Keratinocyte (primary cell): Measurements from ENCODE around the gene RNF183. TPM values are rescaled to one million over a fixed set of nuclear protein-coding genes. Genes with fewer than 3 reads are reported as not detected.

Experiments used
- DNase-seq: peaks from one replicate; pipeline ENCODE4 v3.0.0-alpha.2; 2011; ENCODE audit warnings: low read depth, missing footprints, low spot score
- FAIRE-seq: peaks from 2 replicates; lab custom pipeline; 2011; peaks lifted over from hg19 to GRCh38; lab: Jason Lieb, UNC
- H2AFZ ChIP-seq: 2 replicates; pipeline ENCODE4 v1.6.0; 2012; ENCODE audit warnings: low read length, control low read depth, inconsistent platforms; ENCODE audit not compliant: control insufficient read depth
- H3K27ac ChIP-seq: 2 replicates; pipeline ENCODE4 v1.5.1; 2011; ENCODE audit warnings: low read length; ENCODE audit not compliant: control insufficient read depth, insufficient read depth
- H3K27me3 ChIP-seq: 3 replicates; pipeline ENCODE4 v1.6.0; 2011; ENCODE audit warnings: low read length; ENCODE audit not compliant: control insufficient read depth, insufficient read depth; ENCODE audit errors: extremely low read depth
- H3K36me3 ChIP-seq, 2 experiments: 2 replicates in 1 of 2; 3 replicates in 1 of 2; pipeline ENCODE4 v1.5.1; 2011; ENCODE audit warnings: low read length in 2 of 2, mild to moderate bottlenecking in 1 of 2; ENCODE audit not compliant: control insufficient read depth in 2 of 2, insufficient read depth in 2 of 2; ENCODE audit errors: extremely low read depth in 1 of 2
- H3K4me1 ChIP-seq: 3 replicates; pipeline ENCODE4 v1.5.1; 2011; ENCODE audit warnings: low read length; ENCODE audit not compliant: control insufficient read depth, insufficient read depth; ENCODE audit errors: extremely low read depth
- H3K4me2 ChIP-seq: 3 replicates; pipeline ENCODE4 v1.6.0; 2011; ENCODE audit warnings: low read depth, low read length; ENCODE audit not compliant: control insufficient read depth, insufficient read depth; ENCODE audit errors: extremely low read depth
- H3K4me3 ChIP-seq, 3 experiments: fragments of 200-600 bp in 1 of 3; sonication (generic) in 1 of 3; 2 replicates in 2 of 3; 3 replicates in 1 of 3; pipeline ENCODE4 v1.5.1; 2011 to 2016; ENCODE audit warnings: low read length in 3 of 3, mild to moderate bottlenecking in 3 of 3, control low read depth in 2 of 3, inconsistent platforms in 1 of 3, low read depth in 1 of 3, mixed read lengths in 1 of 3, mixed run types in 1 of 3, moderate library complexity in 1 of 3; ENCODE audit not compliant: control insufficient read depth in 2 of 3, insufficient read depth in 2 of 3; ENCODE audit errors: extremely low read depth in 1 of 3
- H3K79me2 ChIP-seq: 2 replicates; pipeline ENCODE4 v1.6.0; 2012; ENCODE audit warnings: low read length; ENCODE audit not compliant: control insufficient read depth, insufficient read depth
- H3K9ac ChIP-seq: 3 replicates; pipeline ENCODE4 v1.6.0; 2011; ENCODE audit warnings: low read length; ENCODE audit not compliant: control insufficient read depth, insufficient read depth; ENCODE audit errors: extremely low read depth
- H3K9me1 ChIP-seq: 3 replicates; pipeline ENCODE4 v1.6.0; 2011; ENCODE audit warnings: low read length; ENCODE audit not compliant: control insufficient read depth, insufficient read depth; ENCODE audit errors: extremely low read depth
- H3K9me3 ChIP-seq: 2 replicates; pipeline ENCODE4 v1.5.1; 2012; ENCODE audit warnings: low read depth, low read length; ENCODE audit not compliant: control insufficient read depth
- H4K20me1 ChIP-seq: 3 replicates; pipeline ENCODE4 v1.6.0; 2011; ENCODE audit warnings: low read length; ENCODE audit not compliant: control insufficient read depth, insufficient read depth; ENCODE audit errors: extremely low read depth
- EZH2 ChIP-seq: IDR thresholded peaks from one replicate; pipeline ENCODE4 v1.6.1; 2012; ENCODE audit warnings: inconsistent platforms, mild to moderate bottlenecking, low read length, moderate library complexity
- dilution Hi-C: fragments of 300-500 bp; cut with MboI; formaldehyde crosslinking; loops from one replicate; pipeline ENCODE4 v1.7.0; 2020; ENCODE audit warnings: low sequenced_read_pairs; ENCODE audit not compliant: extremely low pct_ligation_motif_present
- polyA plus RNA-seq, 5 experiments: library from polyadenylated mRNA; depleted of rRNA in 3 of 5; stranded (reverse) in 3 of 5; stranded (forward) in 1 of 5; unstranded in 1 of 5; fragments of >200 nt; gene quantifications; 1 replicate in 1 of 5; 2 replicates in 3 of 5; 3 replicates in 1 of 5; pipeline versions ENCODE4 v1.2.1 to v1.2.3, GENCODE V29; 2011 to 2012; ENCODE audit warnings: missing spikeins in 2 of 5, low read depth in 1 of 5, low replicate concordance in 1 of 5
- TF ChIP-seq, protein P1 (sequence below), 3 experiments: IDR thresholded peaks in 1 of 3; conservative IDR thresholded peaks in 1 of 3; optimal IDR thresholded peaks in 1 of 3; 2 replicates in 2 of 3; 3 replicates in 1 of 3; pipeline versions ENCODE3 to v1.5.1; 2011; ENCODE audit warnings: low read length in 3 of 3, mild to moderate bottlenecking in 3 of 3, moderate library complexity in 2 of 3, control low read depth in 1 of 3, inconsistent platforms in 1 of 3; ENCODE audit not compliant: insufficient read depth in 2 of 3; ENCODE audit errors: extremely low read depth in 1 of 3

The RNF183 gene
- polyA plus RNA-seq, 1 donor (not counting 4 experiments of a cell fraction or from before 2014, with no cell fraction given), result not detected

DNA sequence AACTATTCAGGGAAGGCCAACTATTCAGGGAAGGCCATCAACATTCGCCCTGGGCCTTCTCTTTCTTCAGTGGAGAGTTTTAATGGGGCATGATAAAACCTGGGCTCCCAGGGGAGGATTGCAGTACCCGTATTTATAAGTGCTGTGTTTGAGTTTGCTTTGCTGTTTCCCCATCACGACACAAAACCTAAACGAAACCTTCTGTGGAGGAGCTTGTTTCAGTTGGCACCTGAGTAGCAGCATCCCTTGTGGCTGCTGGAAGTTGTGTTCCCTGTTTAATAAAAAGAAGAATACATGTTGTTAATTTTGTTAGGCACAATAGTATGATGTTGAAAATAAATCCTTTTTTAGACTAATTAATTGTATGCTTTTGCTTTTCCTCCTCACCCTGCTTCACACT is 28.6 kb upstream of the RNF183 start:
- Histone ChIP-seq H4K20me1 (no peaks in the 10 kb centered on the region), H2AFZ (no peak overlapping the region), H3K27me3 (no peaks in the 10 kb centered on the region), H3K9me3 (no peaks in the 10 kb centered on the region), H3K4me2 (no peak overlapping the region), H3K36me3 (no peaks in the 10 kb centered on the region), H3K79me2 (no peaks in the 10 kb centered on the region), H3K4me1 (no peaks in the 10 kb centered on the region), H3K4me3 (no peak overlapping the region), H3K9me1 (no peaks in the 10 kb centered on the region), H3K9ac (no peak overlapping the region), H3K27ac (no peak overlapping the region)
- dilution Hi-C loops, result no loop called here
- TF ChIP-seq, protein P1, sequence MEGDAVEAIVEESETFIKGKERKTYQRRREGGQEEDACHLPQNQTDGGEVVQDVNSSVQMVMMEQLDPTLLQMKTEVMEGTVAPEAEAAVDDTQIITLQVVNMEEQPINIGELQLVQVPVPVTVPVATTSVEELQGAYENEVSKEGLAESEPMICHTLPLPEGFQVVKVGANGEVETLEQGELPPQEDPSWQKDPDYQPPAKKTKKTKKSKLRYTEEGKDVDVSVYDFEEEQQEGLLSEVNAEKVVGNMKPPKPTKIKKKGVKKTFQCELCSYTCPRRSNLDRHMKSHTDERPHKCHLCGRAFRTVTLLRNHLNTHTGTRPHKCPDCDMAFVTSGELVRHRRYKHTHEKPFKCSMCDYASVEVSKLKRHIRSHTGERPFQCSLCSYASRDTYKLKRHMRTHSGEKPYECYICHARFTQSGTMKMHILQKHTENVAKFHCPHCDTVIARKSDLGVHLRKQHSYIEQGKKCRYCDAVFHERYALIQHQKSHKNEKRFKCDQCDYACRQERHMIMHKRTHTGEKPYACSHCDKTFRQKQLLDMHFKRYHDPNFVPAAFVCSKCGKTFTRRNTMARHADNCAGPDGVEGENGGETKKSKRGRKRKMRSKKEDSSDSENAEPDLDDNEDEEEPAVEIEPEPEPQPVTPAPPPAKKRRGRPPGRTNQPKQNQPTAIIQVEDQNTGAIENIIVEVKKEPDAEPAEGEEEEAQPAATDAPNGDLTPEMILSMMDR (optimal IDR thresholded peaks at IDR 0.05 in 1 of 3, IDR thresholded peaks at IDR 0.05 in 1 of 3, conservative IDR thresholded peaks at IDR 0.05 in 1 of 3; ENCODE audit: extremely low read depth in 1 of 3, insufficient read depth in 2 of 3, low read length in 3 of 3), result no peak
- TF ChIP-seq EZH2, result no peak
- FAIRE-seq, result no peak
- DNase-seq, result no peak

DNA sequence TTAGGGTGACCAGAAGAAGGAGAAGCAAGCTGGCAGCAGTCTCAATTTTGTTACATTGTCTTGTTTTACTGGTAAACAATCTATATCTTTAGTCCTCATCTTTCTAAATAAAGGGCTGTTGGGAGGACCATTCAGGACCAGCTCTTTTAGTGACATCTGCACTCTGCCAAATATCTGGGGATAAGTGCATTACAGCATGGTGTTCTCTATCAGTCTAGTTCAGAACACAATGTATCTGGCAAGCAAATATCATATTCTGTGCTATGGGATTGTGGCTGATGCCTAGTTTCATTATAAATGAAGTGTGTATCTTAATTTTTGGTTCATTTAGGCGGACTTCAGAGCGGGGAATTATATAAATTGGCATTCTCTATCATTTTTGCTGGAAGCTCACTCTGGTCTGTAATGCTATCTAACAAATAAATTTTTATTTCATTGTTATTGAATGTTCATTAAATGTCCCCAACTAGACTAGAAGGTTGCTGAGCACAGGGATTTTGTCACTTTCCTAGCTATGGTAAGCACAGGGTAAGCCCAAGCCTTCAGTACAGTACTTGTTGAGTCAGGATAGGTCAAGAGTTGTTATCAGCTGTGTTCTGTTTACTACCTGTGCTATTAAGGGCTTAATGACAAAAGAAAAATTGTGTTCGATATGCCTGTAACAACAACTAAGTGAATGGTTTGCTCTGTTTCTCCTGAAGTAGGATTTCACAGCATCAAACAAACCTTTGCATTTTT is 25.0 kb upstream of the RNF183 start:
- H3K4me2 ChIP-seq, result no peak overlapping the region
- no peak for DNase-seq
- no peaks in the 10 kb centered on the region for H3K36me3 ChIP-seq
- no peak overlapping the region for H3K4me3 ChIP-seq
- no peaks in the 10 kb centered on the region for H3K27me3 ChIP-seq
- no peaks in the 10 kb centered on the region for H3K79me2 ChIP-seq
- no peaks in the 10 kb centered on the region for H4K20me1 ChIP-seq
- H2AFZ ChIP-seq, result no peak overlapping the region
- no peak for FAIRE-seq
- no peaks in the 10 kb centered on the region for H3K4me1 ChIP-seq
- H3K9me1 ChIP-seq, result no peaks in the 10 kb centered on the region
- no peaks in the 10 kb centered on the region for H3K9me3 ChIP-seq
- no peak overlapping the region for H3K27ac ChIP-seq
- TF ChIP-seq EZH2, result no peak
- TF ChIP-seq, protein P1 (optimal IDR thresholded peaks at IDR 0.05 in 1 of 3, IDR thresholded peaks at IDR 0.05 in 1 of 3, conservative IDR thresholded peaks at IDR 0.05 in 1 of 3; ENCODE audit: extremely low read depth in 1 of 3, insufficient read depth in 2 of 3, low read length in 3 of 3), result no peak
- dilution Hi-C loops, result no loop called here
- H3K9ac ChIP-seq, result no peak overlapping the region
